ENCODE data around the gene P2RX6.

GRCh38 chr22:21054714-21055563 is 40.0 kb downstream of the P2RX6 start:
- TF ChIP-seq CTCF (IDR thresholded peaks at IDR 0.05; ENCODE audit: insufficient read depth, low read depth, low read length) (no peak), EZH2 (IDR thresholded peaks at IDR 0.05; ENCODE audit: insufficient read depth, low read length) (no peak)

All from astrocyte (in vitro differentiated cells and primary cell).